ENCODE measurements around the gene ALG14. TPM values are rescaled to one million over a fixed set of nuclear protein-coding genes. Genes with fewer than 3 reads are reported as not detected.

Gene ALG14
- total and polyA plus RNA-seq, 2 donors (not counting 1 experiment from before 2014, with no cell fraction given), result 0.92 to 2.6 TPM

DNA sequence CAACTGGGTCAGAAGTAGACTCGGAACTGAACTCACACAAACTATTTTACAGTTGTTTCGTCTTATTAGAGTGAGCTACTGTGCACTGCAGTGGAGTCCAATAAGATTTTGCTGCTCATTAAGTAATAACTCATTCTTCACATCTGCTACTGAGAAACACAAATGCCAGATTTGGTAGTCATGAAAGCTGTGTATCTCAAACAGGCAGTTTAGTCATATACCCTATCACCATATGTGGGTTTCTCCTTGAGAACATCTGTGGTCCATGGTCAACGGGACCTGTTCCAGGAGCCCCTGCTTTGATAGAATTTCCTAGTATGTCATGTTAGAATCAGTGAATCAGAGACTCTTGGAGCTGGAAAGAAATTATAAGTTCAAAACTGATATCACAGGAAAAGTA, 60.4 kb downstream of the ALG14 start:
- ATAC-seq (ENCODE audit: low read depth), result no peak
- no peaks in the 10 kb centered on the region for H3K9me3 ChIP-seq (ENCODE audit: control extremely low read depth in 1 of 3, control insufficient read depth in 2 of 3, insufficient read depth in 1 of 3, low read length in 2 of 3)
- DNase-seq, result no peak
- H3K4me1 ChIP-seq (ENCODE audit: control insufficient read depth in 2 of 2, insufficient read depth in 2 of 2, low read length in 2 of 2), result no peaks in the 10 kb centered on the region
- H4K20me1 ChIP-seq (ENCODE audit: control insufficient read depth, insufficient read depth, low read length, poor library complexity, severe bottlenecking), result no peaks in the 10 kb centered on the region
- Mint-ChIP-seq H3K4me1 (peaks cover 7% of the 10 kb centered on the region), H3K27me3 (no peaks in the 10 kb centered on the region), H3K4me3 (no peak overlapping the region), H3K27ac (no peak overlapping the region), H3K9me3 (ENCODE audit: insufficient read depth) (no peaks in the 10 kb centered on the region)
- no peaks in the 10 kb centered on the region for H3K79me2 ChIP-seq (ENCODE audit: control insufficient read depth, insufficient read depth, low read length)
- intact Hi-C loops (cut with micrococcal nuclease), result no loop called here
- H3K36me3 ChIP-seq (replicated peaks in 1 of 2; ENCODE audit: control extremely low read depth in 1 of 2, control insufficient read depth in 1 of 2, extremely low read depth in 1 of 2, insufficient read depth in 2 of 2, low read length in 1 of 2), result no peaks in the 10 kb centered on the region
- no peak overlapping the region for H3K27ac ChIP-seq (ENCODE audit: low read length in 2 of 2)
- no peak overlapping the region for H3K4me2 ChIP-seq (replicated peaks; ENCODE audit: low read depth, low read length, poor library complexity, severe bottlenecking)
- TF ChIP-seq, protein P1, sequence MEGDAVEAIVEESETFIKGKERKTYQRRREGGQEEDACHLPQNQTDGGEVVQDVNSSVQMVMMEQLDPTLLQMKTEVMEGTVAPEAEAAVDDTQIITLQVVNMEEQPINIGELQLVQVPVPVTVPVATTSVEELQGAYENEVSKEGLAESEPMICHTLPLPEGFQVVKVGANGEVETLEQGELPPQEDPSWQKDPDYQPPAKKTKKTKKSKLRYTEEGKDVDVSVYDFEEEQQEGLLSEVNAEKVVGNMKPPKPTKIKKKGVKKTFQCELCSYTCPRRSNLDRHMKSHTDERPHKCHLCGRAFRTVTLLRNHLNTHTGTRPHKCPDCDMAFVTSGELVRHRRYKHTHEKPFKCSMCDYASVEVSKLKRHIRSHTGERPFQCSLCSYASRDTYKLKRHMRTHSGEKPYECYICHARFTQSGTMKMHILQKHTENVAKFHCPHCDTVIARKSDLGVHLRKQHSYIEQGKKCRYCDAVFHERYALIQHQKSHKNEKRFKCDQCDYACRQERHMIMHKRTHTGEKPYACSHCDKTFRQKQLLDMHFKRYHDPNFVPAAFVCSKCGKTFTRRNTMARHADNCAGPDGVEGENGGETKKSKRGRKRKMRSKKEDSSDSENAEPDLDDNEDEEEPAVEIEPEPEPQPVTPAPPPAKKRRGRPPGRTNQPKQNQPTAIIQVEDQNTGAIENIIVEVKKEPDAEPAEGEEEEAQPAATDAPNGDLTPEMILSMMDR (IDR thresholded peaks at IDR 0.05), result no peak
- TF ChIP-seq EZH2 (IDR thresholded peaks at IDR 0.05; ENCODE audit: borderline replicate concordance, insufficient read depth, low read depth, low read length, poor library complexity, severe bottlenecking), result no peak
- no peak overlapping the region for H3K9ac ChIP-seq (ENCODE audit: low read length)
- WGBS (ENCODE audit: insufficient coverage), result no CpG with 5 or more reads among the region's 3 CpGs
- H3K4me3 ChIP-seq (ENCODE audit: control extremely low read depth in 1 of 5, extremely low read depth in 1 of 5, insufficient read depth in 1 of 5, low read depth in 2 of 5, low read length in 4 of 5), result no peak overlapping the region
- H3K27me3 ChIP-seq (replicated peaks in 1 of 4; ENCODE audit: control extremely low read depth in 1 of 4, control insufficient read depth in 3 of 4, insufficient read depth in 4 of 4, low read length in 3 of 4), result no peaks in the 10 kb centered on the region
- ChIA-PET POLR2A (no interaction called here), CTCF (no interaction called here)
- H2AFZ ChIP-seq (ENCODE audit: insufficient read depth, low read depth, low read length, poor library complexity, severe bottlenecking), result no peak overlapping the region

DNA sequence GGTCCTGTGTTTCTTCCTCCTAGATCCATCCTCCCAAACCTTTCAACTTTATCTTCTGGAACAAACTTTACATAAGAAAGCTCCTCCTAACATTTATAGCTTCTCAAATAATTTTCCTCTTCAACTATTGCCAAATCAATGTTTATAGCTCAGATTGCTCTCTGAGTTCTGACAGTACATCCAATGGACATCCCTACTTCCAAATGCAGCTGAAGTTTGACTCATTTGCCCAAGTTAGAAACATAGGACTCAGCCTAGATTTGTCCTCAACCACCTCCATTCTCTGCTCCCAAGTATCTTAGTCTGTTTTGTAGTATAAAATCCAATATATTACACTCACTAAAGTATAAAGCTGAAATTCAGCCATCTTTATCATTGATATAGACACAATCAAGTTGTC, 62.6 kb downstream of the ALG14 start:
- Mint-ChIP-seq H3K9me3 (ENCODE audit: insufficient read depth) (no peaks in the 10 kb centered on the region), H3K27ac (no peak overlapping the region), H3K27me3 (no peaks in the 10 kb centered on the region), H3K4me3 (no peak overlapping the region), H3K4me1 (peaks cover under 1% of the 10 kb centered on the region)
- intact Hi-C loops (cut with micrococcal nuclease), result no loop called here
- Histone ChIP-seq H3K79me2 (ENCODE audit: control insufficient read depth, insufficient read depth, low read length) (no peaks in the 10 kb centered on the region), H3K27me3 (replicated peaks in 1 of 4; ENCODE audit: control extremely low read depth in 1 of 4, control insufficient read depth in 3 of 4, insufficient read depth in 4 of 4, low read length in 3 of 4) (no peaks in the 10 kb centered on the region), H3K9me3 (ENCODE audit: control extremely low read depth in 1 of 3, control insufficient read depth in 2 of 3, insufficient read depth in 1 of 3, low read length in 2 of 3) (no peaks in the 10 kb centered on the region), H3K9ac (ENCODE audit: low read length) (no peak overlapping the region), H3K4me3 (ENCODE audit: control extremely low read depth in 1 of 5, extremely low read depth in 1 of 5, insufficient read depth in 1 of 5, low read depth in 2 of 5, low read length in 4 of 5) (no peak overlapping the region), H2AFZ (ENCODE audit: insufficient read depth, low read depth, low read length, poor library complexity, severe bottlenecking) (no peak overlapping the region), H4K20me1 (ENCODE audit: control insufficient read depth, insufficient read depth, low read length, poor library complexity, severe bottlenecking) (no peaks in the 10 kb centered on the region), H3K4me1 (ENCODE audit: control insufficient read depth in 2 of 2, insufficient read depth in 2 of 2, low read length in 2 of 2) (no peaks in the 10 kb centered on the region), H3K36me3 (replicated peaks in 1 of 2; ENCODE audit: control extremely low read depth in 1 of 2, control insufficient read depth in 1 of 2, extremely low read depth in 1 of 2, insufficient read depth in 2 of 2, low read length in 1 of 2) (no peaks in the 10 kb centered on the region), H3K4me2 (replicated peaks; ENCODE audit: low read depth, low read length, poor library complexity, severe bottlenecking) (no peak overlapping the region), H3K27ac (ENCODE audit: low read length in 2 of 2) (no peak overlapping the region)
- ATAC-seq (ENCODE audit: low read depth) (no peak), DNase-seq (no peak)
- ChIA-PET CTCF (interaction anchor here (0.6 to 1.0 kb wide), 2 partner anchors 33 to 156 kb away, joined by 3 to 4 read pairs; no protein-coding TSS in a partner anchor), POLR2A (no interaction called here)
- TF ChIP-seq, protein P1 (IDR thresholded peaks at IDR 0.05), result no peak
- no peak for TF ChIP-seq EZH2 (IDR thresholded peaks at IDR 0.05; ENCODE audit: borderline replicate concordance, insufficient read depth, low read depth, low read length, poor library complexity, severe bottlenecking)
